IMR-90 (cell line): Measurements from ENCODE around the gene KNG1. TPM values are rescaled to one million over a fixed set of nuclear protein-coding genes. Genes with fewer than 3 reads are reported as not detected.
"Not testable (repeated sequence)": the region's sequence is repeated elsewhere in the genome, so short reads cannot be mapped to it uniquely, and the experiment has no call there.

ENCODE experiments used
- ATAC-seq: fragments of 200-7000 bp; cut with Tn5 transposase; 2 replicates; pipeline ENCODE4 v1.9.1; 2020; ENCODE audit warnings: low read depth, mild to moderate bottlenecking, moderate library complexity
- BruUV-seq: library from RNA; stranded (reverse); fragments of 400-500 nt; replicated peaks from 2 replicates; lab custom pipeline; 2021; lab: Mats Ljungman, UMichigan
- CTCF ChIA-PET: fragments of 300-600 bp; formaldehyde crosslinking; extraction: SDS; loops from one replicate; lab custom pipeline; 2021; ENCODE audit warnings: antibody characterized with exemption; lab: Yijun Ruan, JAX
- POLR2A ChIA-PET: fragments of 300-600 bp; sonication (Branson Sonifier 250); formaldehyde crosslinking; loops from one replicate; lab custom pipeline; 2022; ENCODE audit warnings: antibody characterized with exemption; ENCODE audit not compliant: unreplicated experiment; lab: Charles Lee
- DNase-seq: peaks from one replicate; pipeline ENCODE4 v3.0.0; 2013
- H2AFZ ChIP-seq: replicated peaks from 2 replicates; pipeline ENCODE3; 2013; ENCODE audit warnings: low read length, mild to moderate bottlenecking; ENCODE audit not compliant: poor library complexity
- H2AK5ac ChIP-seq: 2 replicates; pipeline ENCODE4 v1.6.1; 2013; ENCODE audit warnings: low read depth, low read length, inconsistent platforms
- H2AK9ac ChIP-seq: replicated peaks from 2 replicates; pipeline ENCODE3; 2013; ENCODE audit warnings: mild to moderate bottlenecking, low read depth, low read length, moderate library complexity; ENCODE audit not compliant: poor library complexity
- H2BK120ac ChIP-seq: 2 replicates; pipeline ENCODE4 v1.6.1; 2013; ENCODE audit warnings: low read depth, low read length, inconsistent platforms
- H2BK15ac ChIP-seq: 3 replicates; pipeline ENCODE4 v1.6.1; 2013; ENCODE audit warnings: low read depth, low read length, inconsistent platforms
- H2BK20ac ChIP-seq: 2 replicates; pipeline ENCODE4 v1.6.1; 2013; ENCODE audit warnings: low read depth, mild to moderate bottlenecking, inconsistent platforms, low read length, moderate library complexity
- H2BK5ac ChIP-seq: 2 replicates; pipeline ENCODE4 v1.6.1; 2013; ENCODE audit warnings: mild to moderate bottlenecking, low read depth, low read length, inconsistent platforms; ENCODE audit not compliant: poor library complexity, severe bottlenecking
- H3K14ac ChIP-seq: replicated peaks from 2 replicates; pipeline ENCODE4 v1.6.1; 2013; ENCODE audit warnings: low read depth, low read length, inconsistent platforms
- H3K18ac ChIP-seq: 2 replicates; pipeline ENCODE4 v1.6.1; 2013; ENCODE audit warnings: low read depth, low read length, control low read depth
- H3K23ac ChIP-seq: 2 replicates; pipeline ENCODE4 v1.6.1; 2013; ENCODE audit warnings: low read depth, low read length, inconsistent platforms
- H3K27ac ChIP-seq: 2 replicates; pipeline ENCODE4 v1.5.1; 2013; ENCODE audit warnings: mild to moderate bottlenecking, control low read depth, low read length; ENCODE audit not compliant: insufficient read depth
- H3K27me3 ChIP-seq: 2 replicates; pipeline ENCODE4 v1.6.1; 2013; ENCODE audit warnings: low read length; ENCODE audit not compliant: control insufficient read depth, insufficient read depth
- H3K36me3 ChIP-seq: 2 replicates; pipeline ENCODE4 v1.6.1; 2013; ENCODE audit warnings: low read length, mixed read lengths; ENCODE audit not compliant: control insufficient read depth, insufficient read depth
- H3K4ac ChIP-seq: 2 replicates; pipeline ENCODE4 v1.6.1; 2013; ENCODE audit warnings: low read depth, low read length, inconsistent platforms
- H3K4me1 ChIP-seq: 2 replicates; pipeline ENCODE4 v1.6.1; 2013; ENCODE audit warnings: low read length, mixed read lengths; ENCODE audit not compliant: control insufficient read depth, insufficient read depth
- H3K4me2 ChIP-seq: 2 replicates; pipeline ENCODE4 v1.6.1; 2013; ENCODE audit warnings: low read depth, mild to moderate bottlenecking, control low read depth, low read length, moderate library complexity
- H3K4me3 ChIP-seq: 2 replicates; pipeline ENCODE4 v1.5.1; 2013; ENCODE audit warnings: low read depth, mild to moderate bottlenecking, control low read depth, low read length, moderate library complexity; ENCODE audit not compliant: insufficient read depth
- H3K56ac ChIP-seq: 2 replicates; pipeline ENCODE4 v1.6.1; 2013; ENCODE audit warnings: low read length, inconsistent platforms; ENCODE audit not compliant: insufficient read depth; ENCODE audit errors: extremely low read depth
- H3K79me1 ChIP-seq, 2 experiments: 2 replicates each; pipeline ENCODE4 v1.6.1; 2013; ENCODE audit warnings: low read length in 2 of 2, inconsistent platforms in 1 of 2, low read depth in 1 of 2
- H3K9ac ChIP-seq: 2 replicates; pipeline ENCODE4 v1.6.1; 2013; ENCODE audit warnings: low read depth, low read length, control low read depth
- H3K9me1 ChIP-seq: 2 replicates; pipeline ENCODE4 v1.6.1; 2013; ENCODE audit warnings: low read length, inconsistent platforms; ENCODE audit not compliant: insufficient read depth
- H3K9me3 ChIP-seq: 2 replicates; pipeline ENCODE4 v1.6.1; 2013; ENCODE audit warnings: low read length; ENCODE audit not compliant: control insufficient read depth, insufficient read depth
- H4K20me1 ChIP-seq: 2 replicates; pipeline ENCODE4 v1.6.1; 2013; ENCODE audit warnings: low read length, inconsistent platforms; ENCODE audit not compliant: insufficient read depth
- H4K5ac ChIP-seq: 2 replicates; pipeline ENCODE4 v1.6.1; 2013; ENCODE audit warnings: mild to moderate bottlenecking, low read depth, low read length, control low read depth
- H4K8ac ChIP-seq, 2 experiments: 2 replicates each; pipeline ENCODE4 v1.6.1; 2013; ENCODE audit warnings: low read depth in 2 of 2, low read length in 2 of 2, control low read depth in 1 of 2, inconsistent platforms in 1 of 2
- H4K91ac ChIP-seq: 2 replicates; pipeline ENCODE4 v1.6.1; 2013; ENCODE audit warnings: low read depth, low read length, inconsistent platforms; ENCODE audit not compliant: insufficient read depth
- RFX5 ChIP-seq: IDR thresholded peaks from 2 replicates; pipeline ENCODE4 v1.8.0; 2012; ENCODE audit warnings: low read depth, mild to moderate bottlenecking, low read length, moderate library complexity
- SMC3 ChIP-seq: fragments of 150-350 bp; IDR thresholded peaks from 2 replicates; pipeline ENCODE4 v1.6.1; 2016; ENCODE audit warnings: low read depth, mild to moderate bottlenecking, antibody characterized with exemption, low read length, moderate library complexity
- WGBS, 2 experiments: methylation state at CpG; one replicate each; pipeline versions ENCODE4 v1.1.5 to v1.1.7; 2013; ENCODE audit warnings: missing lambda C conversion rate in 2 of 2; ENCODE audit not compliant: insufficient read length in 1 of 2; ENCODE audit errors: extremely low coverage in 2 of 2; 5-methylcytosine and 5-hydroxymethylcytosine counted together
- dilution Hi-C: fragments of 300-500 bp; cut with HindIII; formaldehyde crosslinking; loops from one replicate; pipeline ENCODE4 v1.14.3; 2018; ENCODE audit warnings: low sequenced_read_pairs; ENCODE audit not compliant: unreplicated experiment
- in situ Hi-C: fragments of 300-500 bp; cut with MboI; formaldehyde crosslinking; loops from 3 replicates; pipeline ENCODE4 v1.14.3; 2019; ENCODE audit warnings: low sequenced_read_pairs, inconsistent platforms, mixed read lengths
- intact Hi-C: fragments of 100-400 bp; cut with micrococcal nuclease; formaldehyde crosslinking; loops from 2 replicates; pipeline ENCODE4 v1.10.0; 2022
- polyA plus RNA-seq, 3 experiments: library from polyadenylated mRNA; depleted of rRNA; stranded (reverse); fragments of >200 nt; gene quantifications; 2 replicates each; pipeline ENCODE4 v1.2.3, GENCODE V29; 2012; ENCODE audit warnings: low replicate concordance in 1 of 3
- total RNA-seq: library from RNA; depleted of rRNA; stranded (reverse); fragments of >200 nt; gene quantifications from 2 replicates; pipeline ENCODE4 v1.2.3, GENCODE V29; 2012

KNG1 gene
- total and polyA plus RNA-seq, 2 of the 4 experiments (the other 2 are of a cell fraction): not detected

DNA sequence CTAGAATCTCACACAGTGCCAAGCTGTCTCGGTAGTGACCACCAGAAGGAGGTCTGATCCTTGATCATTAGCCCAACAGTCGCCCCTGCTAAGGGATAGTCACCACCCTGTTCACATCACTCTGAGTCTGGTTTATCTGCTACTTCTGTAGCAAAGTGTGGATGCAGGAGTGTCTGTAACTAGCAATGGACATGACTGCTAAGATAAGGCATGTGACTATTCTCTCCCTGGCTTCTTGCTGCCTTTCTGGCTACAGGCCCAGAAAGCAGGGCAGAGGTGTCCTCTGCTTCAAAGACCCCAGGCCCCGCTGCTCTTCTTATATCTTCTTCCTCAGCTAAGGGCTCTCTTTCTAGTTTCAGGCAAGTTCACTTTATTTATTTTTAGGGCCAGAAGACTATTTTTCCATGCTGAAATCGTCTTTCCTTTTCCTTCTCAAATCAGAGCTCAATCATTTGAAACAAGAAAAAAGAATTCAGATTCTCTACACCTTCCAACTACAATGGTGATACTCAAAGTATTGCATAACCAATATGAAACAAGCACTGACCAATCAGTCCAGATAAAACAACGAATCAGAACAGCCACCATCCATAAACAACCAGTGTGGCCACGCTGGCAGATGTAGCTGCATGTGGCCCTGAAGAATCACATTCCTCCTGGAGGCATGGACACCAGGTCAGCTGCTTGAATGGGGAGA lies 8.0 kb upstream of the KNG1 start:
- Histone ChIP-seq H2BK20ac (no peak overlapping the region), H2BK15ac (no peak overlapping the region), H3K9ac (no peak overlapping the region), H3K4me1 (no peaks in the 10 kb centered on the region), H3K4me2 (no peak overlapping the region), H3K4me3 (no peak overlapping the region), H3K27ac (no peak overlapping the region), H3K4ac (no peak overlapping the region), H2BK120ac (no peak overlapping the region), H4K5ac (no peak overlapping the region), H3K9me1 (no peaks in the 10 kb centered on the region), H2AK5ac (no peak overlapping the region), H4K8ac (no peak overlapping the region), H2BK5ac (no peak overlapping the region), H3K79me1 (no peaks in the 10 kb centered on the region), H2AFZ (no peak overlapping the region), H3K18ac (no peak overlapping the region), H2AK9ac (no peak overlapping the region), H3K36me3 (no peaks in the 10 kb centered on the region), H3K9me3 (no peaks in the 10 kb centered on the region), H4K20me1 (no peaks in the 10 kb centered on the region), H4K91ac (no peak overlapping the region), H3K56ac (no peak overlapping the region), H3K27me3 (peaks cover 17% of the 10 kb centered on the region), H3K23ac (no peak overlapping the region), H3K14ac (no peak overlapping the region)
- DNase-seq (no peak), ATAC-seq (no peak)
- intact Hi-C loops (no loop called here), in situ Hi-C loops (no loop called here), dilution Hi-C loops (no loop called here)
- CTCF ChIA-PET: no interaction called here
- POLR2A ChIA-PET: no interaction called here
- TF ChIP-seq SMC3: no peak
- no peak for TF ChIP-seq RFX5
- 0% methylated on average over 2 of the region's 6 CpGs; no CpG with 5 or more reads in 1 of the 2 experiments for WGBS, 2 experiments
- BruUV-seq: no TSS peak

DNA sequence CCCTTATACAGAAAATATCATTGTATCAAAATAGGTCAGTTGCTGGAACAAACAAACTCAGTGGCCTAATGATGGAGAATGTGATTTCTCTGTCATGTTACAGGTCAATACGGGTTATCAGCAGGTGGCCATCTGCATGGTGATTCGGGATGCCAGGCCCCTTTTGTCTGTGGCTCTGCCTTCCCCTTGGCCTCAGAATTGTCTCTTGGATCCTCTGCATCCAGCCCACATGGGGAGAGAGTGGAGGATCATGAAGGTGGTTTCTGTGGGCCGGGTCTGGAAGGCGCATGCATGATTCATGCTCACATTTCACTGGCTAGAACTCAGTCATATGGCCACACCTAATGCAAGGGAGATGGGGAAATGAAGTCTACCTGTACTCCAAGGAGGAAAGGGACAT lies 6.5 kb upstream of the KNG1 start:
- H4K5ac ChIP-seq, H3K36me3 ChIP-seq, H2AK9ac ChIP-seq, H3K4me1 ChIP-seq, H3K4me2 ChIP-seq, H2BK5ac ChIP-seq, H3K27ac ChIP-seq, H3K79me1 ChIP-seq, H3K9ac ChIP-seq, DNase-seq, H3K4ac ChIP-seq, dilution Hi-C loops, H4K20me1 ChIP-seq, POLR2A ChIA-PET, H2BK15ac ChIP-seq, H2BK20ac ChIP-seq, H3K56ac ChIP-seq, H3K14ac ChIP-seq, H2BK120ac ChIP-seq, H3K9me1 ChIP-seq, H2AK5ac ChIP-seq, H3K9me3 ChIP-seq, in situ Hi-C loops, CTCF ChIA-PET, H4K91ac ChIP-seq, H3K23ac ChIP-seq, H2AFZ ChIP-seq, ATAC-seq, H3K4me3 ChIP-seq, intact Hi-C loops, BruUV-seq, H3K18ac ChIP-seq, H4K8ac ChIP-seq: not testable (repeated sequence)
- H3K27me3 ChIP-seq: peaks cover 23% of the 10 kb centered on the region
- WGBS, 2 experiments: no CpG with 5 or more reads among the region's 4 CpGs
